B cell (primary cell): Measurements from ENCODE around the gene RASA4B. TPM values are rescaled to one million over a fixed set of nuclear protein-coding genes. Genes with fewer than 3 reads are reported as not detected.
"Not testable (repeated sequence)": the region's sequence is repeated elsewhere in the genome, so short reads cannot be mapped to it uniquely, and the experiment has no call there.

Experiments used
- ATAC-seq: fragments of 200-7000 bp; cut with Tn5 transposase; one replicate; pipeline ENCODE4 v1.10.0; 2021; ENCODE audit warnings: low read depth, mild to moderate bottlenecking, moderate number of reproducible peaks, moderate library complexity
- CTCF ChIA-PET: fragments of 350-600 bp; sonication (Branson Sonifier 250); formaldehyde crosslinking; loops from one replicate; lab custom pipeline; 2021; ENCODE audit warnings: antibody characterized with exemption, inconsistent platforms; lab: Charles Lee
- POLR2A ChIA-PET: fragments of 350-600 bp; sonication (Branson Sonifier 250); formaldehyde crosslinking; loops from one replicate; lab custom pipeline; 2021; ENCODE audit warnings: antibody characterized with exemption; lab: Charles Lee
- DNase-seq: peaks from one replicate; pipeline ENCODE4 v3.0.0; 2013
- H2AFZ ChIP-seq: 2 replicates; pipeline ENCODE4 v1.6.1; 2012; ENCODE audit warnings: mild to moderate bottlenecking, low read depth, low read length; ENCODE audit not compliant: insufficient read depth, poor library complexity, severe bottlenecking
- H3K27ac ChIP-seq, 2 donors: 1 replicate in 1 of 2; 2 replicates in 1 of 2; pipeline ENCODE4 v1.5.1; 2012 to 2013; ENCODE audit warnings: low read length in 2 of 2, mild to moderate bottlenecking in 2 of 2, moderate library complexity in 1 of 2
- H3K27me3 ChIP-seq, 4 experiments: fragments of 200-600 bp in 1 of 4; sonication (generic) in 1 of 4; replicated peaks in 1 of 4; 1 replicate in 2 of 4; 2 replicates in 2 of 4; pipeline versions ENCODE4 v1.6.1 to v1.7.0; 2013 to 2016; ENCODE audit warnings: low read length in 3 of 4, mild to moderate bottlenecking in 2 of 4, mixed read lengths in 1 of 4, moderate library complexity in 1 of 4; ENCODE audit not compliant: insufficient read depth in 4 of 4, control insufficient read depth in 3 of 4; ENCODE audit errors: control extremely low read depth in 1 of 4
- H3K36me3 ChIP-seq, 2 experiments: replicated peaks in 1 of 2; 1 replicate in 1 of 2; 2 replicates in 1 of 2; pipeline versions ENCODE4 v1.6.1 to v1.7.1; 2013; ENCODE audit warnings: low read length in 1 of 2; ENCODE audit not compliant: insufficient read depth in 2 of 2, control insufficient read depth in 1 of 2; ENCODE audit errors: control extremely low read depth in 1 of 2, extremely low read depth in 1 of 2
- H3K4me1 ChIP-seq, 2 donors: fragments of 200-600 bp in 1 of 2; sonication (generic) in 1 of 2; 1 replicate in 1 of 2; 2 replicates in 1 of 2; pipeline versions ENCODE4 v1.5.1 to v1.6.1; 2013 to 2017; ENCODE audit warnings: low read length in 2 of 2; ENCODE audit not compliant: control insufficient read depth in 2 of 2, insufficient read depth in 2 of 2
- H3K4me2 ChIP-seq: replicated peaks from 2 replicates; pipeline ENCODE3; 2012; ENCODE audit warnings: mild to moderate bottlenecking, low read depth, low read length; ENCODE audit not compliant: poor library complexity, severe bottlenecking
- H3K4me3 ChIP-seq, 5 experiments: fragments of 200-600 bp in 1 of 5; sonication (generic) in 1 of 5; 1 replicate in 3 of 5; 2 replicates in 2 of 5; pipeline versions ENCODE4 v1.5.1 to v1.7.0; 2011 to 2016; ENCODE audit warnings: low read length in 4 of 5, mild to moderate bottlenecking in 4 of 5, low read depth in 2 of 5, control low read depth in 1 of 5, moderate library complexity in 1 of 5; ENCODE audit not compliant: insufficient read depth in 1 of 5; ENCODE audit errors: control extremely low read depth in 1 of 5, extremely low read depth in 1 of 5
- H3K79me2 ChIP-seq: fragments of 200-600 bp; sonication (generic); one replicate; pipeline ENCODE4 v1.6.0; 2016; ENCODE audit warnings: low read length; ENCODE audit not compliant: control insufficient read depth, insufficient read depth
- H3K9ac ChIP-seq: fragments of 200-600 bp; sonication (generic); 2 replicates; pipeline ENCODE4 v1.6.1; 2017; ENCODE audit warnings: mild to moderate bottlenecking, low read length, moderate library complexity
- H3K9me3 ChIP-seq, 3 donors: one replicate each; pipeline versions ENCODE4 v1.6.1 to v1.7.1; 2013; ENCODE audit warnings: low read length in 2 of 3; ENCODE audit not compliant: control insufficient read depth in 2 of 3, insufficient read depth in 1 of 3; ENCODE audit errors: control extremely low read depth in 1 of 3
- H4K20me1 ChIP-seq: 2 replicates; pipeline ENCODE4 v1.6.0; 2012; ENCODE audit warnings: mild to moderate bottlenecking, low read length; ENCODE audit not compliant: insufficient read depth, control insufficient read depth, poor library complexity, severe bottlenecking
- H3K27ac Mint-ChIP-seq: one replicate; pipeline ENCODE4 v1.8.0; 2021; ENCODE audit warnings: mixed read lengths
- H3K27me3 Mint-ChIP-seq: one replicate; pipeline ENCODE4 v1.8.0; 2021; ENCODE audit warnings: mixed read lengths
- H3K4me1 Mint-ChIP-seq: one replicate; pipeline ENCODE4 v1.8.0; 2021; ENCODE audit warnings: mixed read lengths
- H3K4me3 Mint-ChIP-seq: one replicate; pipeline ENCODE4 v1.8.0; 2021; ENCODE audit warnings: mixed read lengths
- H3K9me3 Mint-ChIP-seq: one replicate; pipeline ENCODE4 v1.8.0; 2022; ENCODE audit warnings: mixed read lengths; ENCODE audit not compliant: insufficient read depth
- CTCF ChIP-seq: fragments of 200-600 bp; IDR thresholded peaks from one replicate; pipeline ENCODE4 v1.8.0; 2022; ENCODE audit warnings: antibody characterized with exemption, mild to moderate bottlenecking
- EZH2 ChIP-seq: IDR thresholded peaks from 2 replicates; pipeline ENCODE4 v1.6.1; 2012; ENCODE audit warnings: borderline replicate concordance, low read depth, mild to moderate bottlenecking, moderate library complexity, low read length; ENCODE audit not compliant: insufficient read depth, poor library complexity, severe bottlenecking
- WGBS: methylation state at CpG from one replicate; pipeline ENCODE4 v1.1.5; 2013; ENCODE audit warnings: missing lambda C conversion rate; ENCODE audit not compliant: insufficient coverage; 5-methylcytosine and 5-hydroxymethylcytosine counted together
- intact Hi-C: fragments of 100-400 bp; cut with micrococcal nuclease; formaldehyde crosslinking; loops from one replicate; pipeline ENCODE4 v1.10.0; 2022
- polyA plus RNA-seq: library from polyadenylated mRNA; depleted of rRNA; stranded (reverse); fragments of >200 nt; gene quantifications from 2 replicates; pipeline ENCODE4 v1.2.3, GENCODE V29; 2012
- total RNA-seq, 2 donors: library from RNA; stranded (reverse); fragments of 120-200 nt in 1 of 2; gene quantifications; 1 replicate in 1 of 2; 2 replicates in 1 of 2; pipeline versions ENCODE4 v1.2.3 to v1.2.4, GENCODE V29; 2013 to 2022

The RASA4B gene
- total and polyA plus RNA-seq, 2 donors (not counting 1 experiment from before 2014, with no cell fraction given), result 15.6 to 26.4 TPM

GRCh38 chr7:102474116-102474515, 43.5 kb downstream of the RASA4B start:
- H3K9ac ChIP-seq, ATAC-seq, POLR2A ChIA-PET, H3K79me2 ChIP-seq, H3K4me3 Mint-ChIP-seq, H3K27ac Mint-ChIP-seq, H3K27ac ChIP-seq, H3K4me3 ChIP-seq, H3K4me1 Mint-ChIP-seq, H3K27me3 ChIP-seq, H3K4me2 ChIP-seq, intact Hi-C loops, H3K27me3 Mint-ChIP-seq, H4K20me1 ChIP-seq, H2AFZ ChIP-seq, H3K9me3 Mint-ChIP-seq, CTCF ChIA-PET, H3K4me1 ChIP-seq, DNase-seq, H3K9me3 ChIP-seq: not testable (repeated sequence)
- no CpG with 5 or more reads among the region's 14 CpGs for WGBS
- peaks cover 0 to 35% of the 10 kb centered on the region in 2 experiments for H3K36me3 ChIP-seq

GRCh38 chr7:102473271-102473991, 44.1 kb downstream of the RASA4B start:
- H3K4me2 ChIP-seq, result no peak overlapping the region
- no peak overlapping the region for H3K27ac ChIP-seq
- H3K27me3 ChIP-seq, result no peaks in the 10 kb centered on the region
- ChIA-PET POLR2A (interaction anchor here (0.6 kb wide), 1 partner anchor 25 kb away, joined by 3 read pairs; no protein-coding TSS in a partner anchor), CTCF (interaction anchor here (1.5 kb wide), 1 partner anchor 10 kb away, joined by 3 read pairs; no protein-coding TSS in a partner anchor)
- Mint-ChIP-seq H3K9me3 (no peaks in the 10 kb centered on the region), H3K27me3 (no peaks in the 10 kb centered on the region), H3K4me1 (no peaks in the 10 kb centered on the region), H3K4me3 (no peak overlapping the region), H3K27ac (no peak overlapping the region)
- H2AFZ ChIP-seq, result no peak overlapping the region
- no peaks in the 10 kb centered on the region for H3K9me3 ChIP-seq
- ATAC-seq, result no peak
- peaks cover 5% of the 10 kb centered on the region for H3K79me2 ChIP-seq
- intact Hi-C loops, result no loop called here
- H3K36me3 ChIP-seq, result peaks cover 0 to 36% of the 10 kb centered on the region in 2 experiments
- H3K9ac ChIP-seq, result no peak overlapping the region
- H3K4me1 ChIP-seq, result no peaks in the 10 kb centered on the region
- no peaks in the 10 kb centered on the region for H4K20me1 ChIP-seq
- no peak for DNase-seq
- TF ChIP-seq EZH2, result no peak
- no peak for TF ChIP-seq CTCF
- no peak overlapping the region for H3K4me3 ChIP-seq
- 92% methylated on average over 16 of the region's 23 CpGs for WGBS
